ENCODE data around the gene EIF2B2. TPM values are rescaled to one million over a fixed set of nuclear protein-coding genes. Genes with fewer than 3 reads are reported as not detected.
A peak's percentile ranks its signal among the peaks of the same experiment; 100 is the strongest.

Gene EIF2B2
- total and polyA plus RNA-seq, 10 of the 15 experiments (the other 5 are each of a cell fraction or from before 2014, with no cell fraction given): 17.4 to 168 (median 65.5) TPM

- 32% methylated on average over 12 of the region's 12 CpGs for WGBS (ENCODE audit: insufficient coverage, insufficient replicate concordance, low lambda C conversion rate, missing lambda C conversion rate)
- in situ Hi-C loops (cut with MboI) (no loop called here), intact Hi-C loops (cut with micrococcal nuclease; ENCODE audit: unreplicated experiment) (no loop called here)
- CTCF ChIA-PET: interaction anchor here (0.6 to 8.6 kb wide), 6 partner anchors 17 to 125 kb away, joined by 3 to 61 read pairs (median 4); no protein-coding TSS in a partner anchor
- BruUV-seq (replicated peaks): no TSS peak
- ATAC-seq (peak; percentile 60), FAIRE-seq (no peak), DNase-seq (ENCODE audit: low read depth, low spot score) (no peak)
- no peak for TF ChIP-seq SMAD5 (IDR thresholded peaks at IDR 0.05; ENCODE audit: low read depth)
- TF ChIP-seq HCFC1 (IDR thresholded peaks at IDR 0.05; ENCODE audit: low read length): no peak
- no peak for TF ChIP-seq ZBED1 (IDR thresholded peaks at IDR 0.05; ENCODE audit: borderline replicate concordance)
- peak; percentile 51; the same call in 1 of the 2 replicates for TF ChIP-seq ZNF384 (IDR thresholded peaks at IDR 0.05; ENCODE audit: borderline replicate concordance, low read depth, low read length)
- POLR2A ChIA-PET: interaction anchor here (0.6 to 1.2 kb wide), 4 partner anchors 16 to 449 kb away, joined by 3 to 4 read pairs (median 3); partner anchors contain the start of gene EIF2B2
- Histone ChIP-seq H2AFZ (ENCODE audit: control insufficient read depth, low read depth, low read length) (peak overlapping the region; percentile 86), H4K20me1 (ENCODE audit: control insufficient read depth, insufficient read depth) (no peaks in the 10 kb centered on the region), H3K4me2 (ENCODE audit: control insufficient read depth, insufficient read depth) (peak overlapping the region; percentile 62), H3K4me3 (no peak overlapping the region), H3K79me2 (ENCODE audit: control insufficient read depth, insufficient read depth, low read length) (no peaks in the 10 kb centered on the region), H3K4me1 (ENCODE audit: control insufficient read depth, insufficient read depth, low read length) (peaks cover 14% of the 10 kb centered on the region), H3K36me3 (ENCODE audit: control insufficient read depth in 2 of 2, insufficient read depth in 2 of 2, low read length in 1 of 2) (no peaks in the 10 kb centered on the region), H3K27ac (ENCODE audit: control insufficient read depth, insufficient read depth) (no peak overlapping the region), H3K9me3 (replicated peaks; ENCODE audit: control insufficient read depth, insufficient read depth, low read length) (no peaks in the 10 kb centered on the region), H3K9ac (ENCODE audit: control insufficient read depth, insufficient read depth, low read length) (no peak overlapping the region; the same call in 1 of the 2 replicates), H3K27me3 (replicated peaks in 1 of 2; ENCODE audit: control insufficient read depth in 2 of 2, insufficient read depth in 2 of 2, low read length in 1 of 2) (no peaks in the 10 kb centered on the region)
- RAD21 ChIA-PET (ENCODE audit: unreplicated experiment): interaction anchor here (1.9 kb wide), 1 partner anchor 125 kb away, joined by 12 read pairs; no protein-coding TSS in a partner anchor
- SMC1A ChIA-PET (ENCODE audit: uncharacterized antibody, unreplicated experiment): interaction anchor here (0.9 to 1.4 kb wide), 3 partner anchors 9 to 107 kb away, joined by 3 to 4 read pairs (median 4); no protein-coding TSS in a partner anchor
Observed at GRCh38 chr14:74963178-74963704, 39.5 kb upstream of the EIF2B2 start.

DNA sequence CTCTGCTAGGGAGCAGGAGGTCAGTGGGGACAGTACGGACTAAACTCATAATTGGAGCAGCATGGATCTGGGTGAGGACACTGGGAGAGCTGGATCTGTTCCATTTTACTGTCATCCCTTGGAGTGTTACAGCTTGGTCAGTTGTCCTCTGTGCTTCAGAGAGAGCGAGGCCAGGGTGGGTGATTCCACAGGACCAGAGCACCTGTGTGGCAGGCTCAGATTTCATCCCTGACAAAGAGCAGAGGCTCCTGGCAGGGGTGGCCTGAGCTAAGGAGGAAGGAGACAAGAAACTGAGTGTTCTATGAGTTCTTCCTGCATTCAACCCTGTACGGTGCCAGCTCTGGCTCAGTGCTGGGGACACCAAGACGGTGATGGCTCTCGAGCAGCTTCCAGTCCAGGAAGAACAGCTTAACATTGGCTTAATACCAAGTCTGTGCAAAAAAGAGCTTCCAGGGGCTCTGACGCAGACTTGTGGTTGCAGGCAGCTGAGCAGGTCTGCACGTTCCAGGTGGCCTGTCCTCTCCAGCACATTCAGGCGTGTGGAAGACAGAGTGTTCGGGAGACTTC is 38.9 kb upstream of the EIF2B2 start:
- intact Hi-C loops (cut with micrococcal nuclease; ENCODE audit: unreplicated experiment) (no loop called here), in situ Hi-C loops (cut with MboI) (no loop called here)
- ChIA-PET POLR2A (interaction anchor here (0.6 to 1.2 kb wide), 5 partner anchors 16 to 449 kb away, joined by 3 to 4 read pairs (median 3); partner anchors contain the start of gene EIF2B2), SMC1A (ENCODE audit: uncharacterized antibody, unreplicated experiment) (interaction anchor here (1.3 kb wide), 1 partner anchor 10 kb away, joined by 4 read pairs; no protein-coding TSS in a partner anchor), CTCF (interaction anchor here (0.6 to 8.6 kb wide), 5 partner anchors 17 to 124 kb away, joined by 4 to 61 read pairs (median 4); no protein-coding TSS in a partner anchor), RAD21 (ENCODE audit: unreplicated experiment) (interaction anchor here (0.6 to 1.9 kb wide), 2 partner anchors 99 to 125 kb away, joined by 7 to 12 read pairs; no protein-coding TSS in a partner anchor)
- BruUV-seq (replicated peaks): no TSS peak
- ATAC-seq (peak; percentile 15), FAIRE-seq (no peak), DNase-seq (ENCODE audit: low read depth, low spot score) (no peak)
- no peak overlapping the region for H3K4me3 ChIP-seq
- no peaks in the 10 kb centered on the region for H3K79me2 ChIP-seq (ENCODE audit: control insufficient read depth, insufficient read depth, low read length)
- H4K20me1 ChIP-seq (ENCODE audit: control insufficient read depth, insufficient read depth): no peaks in the 10 kb centered on the region
- H3K36me3 ChIP-seq (ENCODE audit: control insufficient read depth in 2 of 2, insufficient read depth in 2 of 2, low read length in 1 of 2): no peaks in the 10 kb centered on the region
- 39% methylated on average over 9 of the region's 9 CpGs for WGBS (ENCODE audit: insufficient coverage, insufficient replicate concordance, low lambda C conversion rate, missing lambda C conversion rate)
- no peaks in the 10 kb centered on the region for H3K9me3 ChIP-seq (replicated peaks; ENCODE audit: control insufficient read depth, insufficient read depth, low read length)
- H3K27ac ChIP-seq (ENCODE audit: control insufficient read depth, insufficient read depth): no peak overlapping the region
- H3K4me1 ChIP-seq (ENCODE audit: control insufficient read depth, insufficient read depth, low read length): peaks cover 14% of the 10 kb centered on the region
- H3K4me2 ChIP-seq (ENCODE audit: control insufficient read depth, insufficient read depth): no peak overlapping the region
- no peaks in the 10 kb centered on the region for H3K27me3 ChIP-seq (replicated peaks in 1 of 2; ENCODE audit: control insufficient read depth in 2 of 2, insufficient read depth in 2 of 2, low read length in 1 of 2)
- no peak overlapping the region for H2AFZ ChIP-seq (ENCODE audit: control insufficient read depth, low read depth, low read length)
- no peak overlapping the region for H3K9ac ChIP-seq (ENCODE audit: control insufficient read depth, insufficient read depth, low read length)
- TF ChIP-seq YY1 (IDR thresholded peaks at IDR 0.05; ENCODE audit: low read depth, low read length) (no peak), NFYB (IDR thresholded peaks at IDR 0.05; ENCODE audit: insufficient read depth, low read depth, low read length) (no peak)
- TF ChIP-seq, protein P1, sequence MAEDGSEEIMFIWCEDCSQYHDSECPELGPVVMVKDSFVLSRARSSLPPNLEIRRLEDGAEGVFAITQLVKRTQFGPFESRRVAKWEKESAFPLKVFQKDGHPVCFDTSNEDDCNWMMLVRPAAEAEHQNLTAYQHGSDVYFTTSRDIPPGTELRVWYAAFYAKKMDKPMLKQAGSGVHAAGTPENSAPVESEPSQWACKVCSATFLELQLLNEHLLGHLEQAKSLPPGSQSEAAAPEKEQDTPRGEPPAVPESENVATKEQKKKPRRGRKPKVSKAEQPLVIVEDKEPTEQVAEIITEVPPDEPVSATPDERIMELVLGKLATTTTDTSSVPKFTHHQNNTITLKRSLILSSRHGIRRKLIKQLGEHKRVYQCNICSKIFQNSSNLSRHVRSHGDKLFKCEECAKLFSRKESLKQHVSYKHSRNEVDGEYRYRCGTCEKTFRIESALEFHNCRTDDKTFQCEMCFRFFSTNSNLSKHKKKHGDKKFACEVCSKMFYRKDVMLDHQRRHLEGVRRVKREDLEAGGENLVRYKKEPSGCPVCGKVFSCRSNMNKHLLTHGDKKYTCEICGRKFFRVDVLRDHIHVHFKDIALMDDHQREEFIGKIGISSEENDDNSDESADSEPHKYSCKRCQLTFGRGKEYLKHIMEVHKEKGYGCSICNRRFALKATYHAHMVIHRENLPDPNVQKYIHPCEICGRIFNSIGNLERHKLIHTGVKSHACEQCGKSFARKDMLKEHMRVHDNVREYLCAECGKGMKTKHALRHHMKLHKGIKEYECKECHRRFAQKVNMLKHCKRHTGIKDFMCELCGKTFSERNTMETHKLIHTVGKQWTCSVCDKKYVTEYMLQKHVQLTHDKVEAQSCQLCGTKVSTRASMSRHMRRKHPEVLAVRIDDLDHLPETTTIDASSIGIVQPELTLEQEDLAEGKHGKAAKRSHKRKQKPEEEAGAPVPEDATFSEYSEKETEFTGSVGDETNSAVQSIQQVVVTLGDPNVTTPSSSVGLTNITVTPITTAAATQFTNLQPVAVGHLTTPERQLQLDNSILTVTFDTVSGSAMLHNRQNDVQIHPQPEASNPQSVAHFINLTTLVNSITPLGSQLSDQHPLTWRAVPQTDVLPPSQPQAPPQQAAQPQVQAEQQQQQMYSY (CRISPR knock-in tag; IDR thresholded peaks at IDR 0.05): no peak

All from GM12878 (cell line).